ENCODE data around the gene PHLDA1.
"Not testable (repeated sequence)": the region's sequence is repeated elsewhere in the genome, so short reads cannot be mapped to it uniquely, and the experiment has no call there.

The PHLDA1 gene

GRCh38 chr12:76018111-76018510 lies 13.5 kb downstream of the PHLDA1 start:
- no peak for FAIRE-seq

DNA sequence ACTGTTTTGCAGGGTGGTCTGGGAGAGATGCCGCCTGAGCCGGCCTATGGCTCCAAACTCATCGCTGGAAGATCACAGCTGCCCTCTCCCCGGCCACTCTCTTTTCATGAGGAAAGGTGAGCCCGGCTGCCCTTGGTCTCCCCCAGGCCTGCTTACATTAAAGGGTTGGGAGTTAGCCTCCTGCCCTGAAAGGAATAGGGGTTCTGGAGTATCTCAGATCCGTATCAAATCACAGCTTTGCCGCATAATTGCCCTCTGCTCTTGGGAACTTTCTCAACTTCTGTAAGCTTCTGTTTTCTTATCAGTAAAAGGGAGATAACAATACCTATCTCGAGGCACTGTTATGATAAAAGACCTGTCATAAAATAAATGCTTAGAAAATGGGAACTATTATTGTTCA lies 17.6 kb downstream of the PHLDA1 start:
- no peak for FAIRE-seq

GRCh38 chr12:76013603-76014002 lies 18.0 kb downstream of the PHLDA1 start:
- no peak for FAIRE-seq

- no peak for FAIRE-seq
Measured at GRCh38 chr12:76012644-76013043, 18.9 kb downstream of the PHLDA1 start.

DNA sequence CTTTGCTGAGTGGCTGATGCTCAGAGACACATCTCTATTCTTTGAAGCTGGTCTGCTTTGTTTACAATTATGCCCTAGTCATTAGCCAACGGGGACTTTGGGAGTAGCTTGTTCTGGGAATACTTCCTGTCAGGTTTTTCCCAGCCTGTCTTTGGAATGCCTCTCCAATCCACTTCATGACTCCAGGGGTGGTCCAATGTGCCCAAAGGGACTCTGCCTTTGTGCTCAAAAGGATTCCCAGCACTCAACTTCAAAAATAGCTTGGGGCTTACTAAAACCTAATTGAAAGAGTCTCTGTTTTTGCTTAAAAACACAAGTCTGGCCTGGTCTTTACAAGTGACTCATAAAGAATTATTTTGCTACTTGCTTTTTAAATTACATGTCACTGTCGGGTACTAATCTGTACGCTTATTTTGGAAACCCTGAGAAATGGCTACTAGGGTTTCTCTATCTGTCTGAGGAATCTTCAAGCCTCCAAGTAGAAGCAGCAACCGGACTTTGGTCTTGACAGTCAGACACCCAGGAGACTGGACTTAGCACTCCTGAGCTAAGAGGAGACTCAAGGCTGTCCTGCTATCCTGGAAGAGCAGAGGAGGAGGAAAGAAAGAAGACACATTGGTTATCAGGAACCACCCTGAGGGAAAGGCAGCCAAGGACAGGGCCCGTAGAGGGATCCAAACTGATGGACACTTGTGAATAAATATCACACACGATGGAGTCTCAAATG lies 20.7 kb downstream of the PHLDA1 start:
- FAIRE-seq: no peak

DNA sequence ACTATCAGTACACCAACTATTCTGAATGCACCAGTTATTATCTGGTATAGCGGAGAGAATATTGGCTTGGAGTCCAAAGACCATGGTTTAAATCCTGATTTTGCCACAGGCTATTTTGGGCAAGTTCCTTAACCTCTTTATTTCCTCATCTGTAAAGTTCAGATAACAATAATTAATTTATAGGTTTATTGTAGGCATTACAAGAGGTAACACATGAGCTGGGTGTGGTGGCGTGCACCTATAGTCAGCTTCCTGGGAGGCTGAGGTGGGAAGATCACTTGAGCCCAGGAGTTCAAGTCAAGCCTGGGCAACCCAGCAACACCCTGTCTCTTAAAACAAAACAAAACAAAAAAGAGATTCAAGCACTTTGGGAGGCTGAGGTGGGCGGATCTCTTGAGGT lies 23.1 kb downstream of the PHLDA1 start:
- no peak for FAIRE-seq

GRCh38 chr12:76007640-76008039 lies 23.9 kb downstream of the PHLDA1 start:
- FAIRE-seq: no peak

- FAIRE-seq: no peak
Measured at GRCh38 chr12:76006028-76006925, 25.3 kb downstream of the PHLDA1 start.

DNA sequence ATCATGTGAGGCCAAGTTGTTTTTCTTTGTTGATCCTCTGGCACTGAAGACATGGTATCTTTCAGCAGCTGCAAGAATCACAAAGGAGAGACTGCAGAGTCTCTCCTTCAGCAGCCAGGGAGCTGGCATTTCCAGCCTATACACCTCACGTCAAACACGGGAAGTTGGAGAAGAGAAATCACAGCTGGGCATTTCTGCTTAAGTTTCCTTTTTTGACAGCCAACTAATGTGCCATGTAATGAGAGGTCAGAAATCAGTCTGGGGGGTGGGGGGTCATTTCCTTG lies 28.3 kb downstream of the PHLDA1 start:
- no peak for FAIRE-seq

- no peak for FAIRE-seq
Measured at GRCh38 chr12:76002598-76003354, 28.8 kb downstream of the PHLDA1 start.

DNA sequence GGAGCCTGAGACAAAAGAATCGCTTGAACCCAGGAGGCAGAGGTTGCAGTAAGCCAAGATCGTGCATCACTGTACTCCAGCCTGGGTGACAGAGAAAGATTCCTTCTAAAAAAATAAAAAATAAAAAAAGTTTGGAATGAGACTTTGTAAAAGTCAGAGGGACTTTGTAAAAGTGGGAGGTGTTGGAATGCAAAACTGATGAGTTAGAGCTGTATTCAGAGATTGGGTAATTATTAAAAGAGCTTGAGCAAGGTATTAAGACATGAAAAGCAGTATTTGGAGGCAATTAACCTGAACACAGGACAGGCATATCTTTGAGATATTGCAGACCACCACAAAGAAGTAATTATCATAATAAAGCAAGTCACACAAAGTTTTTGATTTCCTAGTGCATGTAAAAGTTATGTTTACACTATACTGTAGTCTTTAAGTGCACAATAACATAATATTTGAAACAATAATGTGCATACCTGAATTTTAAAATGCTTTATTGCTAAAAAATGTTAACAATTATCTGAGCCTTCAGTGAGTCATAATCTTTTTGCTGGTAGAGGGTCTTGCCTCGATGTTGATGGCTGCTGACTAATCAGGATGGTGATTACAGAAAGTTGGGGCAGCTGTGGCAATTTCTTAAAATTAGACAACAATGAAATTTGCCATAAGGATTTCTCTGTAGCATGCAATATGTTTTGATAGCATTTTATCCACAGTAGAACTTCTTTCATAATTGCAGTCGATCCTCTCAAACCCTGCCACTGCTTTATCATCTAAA lies 33.1 kb downstream of the PHLDA1 start:
- no peak for FAIRE-seq

DNA sequence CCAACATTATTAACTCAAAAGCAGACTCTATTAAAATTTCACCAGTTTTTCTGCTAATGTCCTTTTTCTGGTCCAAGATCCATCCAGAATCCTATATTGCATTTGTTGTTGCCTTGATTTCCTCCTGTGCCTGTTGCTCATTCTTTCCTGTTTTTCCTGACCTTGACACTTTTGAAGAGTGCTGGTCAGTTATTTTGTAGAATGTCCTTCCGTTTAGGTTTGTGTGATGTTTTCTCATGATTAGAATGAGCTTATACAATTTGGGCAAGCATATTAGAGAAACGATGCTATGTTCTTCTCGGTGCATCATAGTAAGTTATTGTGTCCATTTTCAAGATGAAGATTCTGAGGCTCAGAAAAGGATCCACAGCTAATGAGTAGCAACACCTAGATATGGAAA lies 33.9 kb downstream of the PHLDA1 start:
- no peak for FAIRE-seq

DNA sequence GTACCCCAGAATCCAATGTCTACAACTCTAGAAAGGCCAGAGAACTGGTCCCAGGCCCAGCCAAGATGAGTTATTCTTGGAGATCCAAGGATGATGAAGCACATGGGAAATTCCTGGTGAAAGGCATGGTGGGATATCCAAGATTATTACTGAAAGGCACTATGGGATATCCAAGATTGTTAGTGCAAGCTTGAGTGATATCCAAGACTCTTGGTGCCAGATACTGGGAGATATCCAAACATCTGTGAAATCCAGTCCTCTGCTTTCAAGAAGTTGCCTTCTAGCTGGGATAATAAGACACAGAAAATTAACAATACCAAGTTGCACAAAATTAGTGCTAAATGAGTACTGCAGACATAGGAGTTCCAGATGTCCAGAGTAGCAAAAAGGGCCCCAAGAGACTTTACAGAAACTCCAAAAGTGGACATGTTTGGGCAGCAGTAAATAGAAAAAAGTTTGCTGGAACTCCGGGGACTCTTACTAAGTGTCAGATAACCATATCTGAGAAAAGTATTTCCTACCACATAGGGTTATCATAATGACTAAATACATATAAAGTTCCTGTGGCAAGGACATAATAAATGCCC lies 34.6 kb downstream of the PHLDA1 start:
- no peak for FAIRE-seq

DNA sequence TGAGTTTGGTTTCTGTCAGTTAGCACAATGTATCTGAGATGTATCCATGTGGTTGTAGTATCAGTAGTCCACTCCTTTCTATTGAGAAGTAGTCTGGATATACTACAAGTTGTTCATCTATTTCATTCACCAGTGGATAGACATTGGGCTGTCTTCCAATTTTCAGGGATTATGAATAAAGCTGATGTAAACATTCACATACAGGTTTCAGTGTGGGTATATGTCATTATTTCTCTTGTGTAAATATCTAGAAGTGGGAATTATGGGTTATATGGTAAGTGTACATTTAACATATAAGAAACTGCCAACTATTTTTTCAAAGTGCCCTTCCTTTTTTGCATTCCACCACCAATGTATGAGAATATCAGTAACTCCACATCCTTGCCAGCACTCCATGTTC lies 35.9 kb downstream of the PHLDA1 start:
- no peak for FAIRE-seq

GRCh38 chr12:75994069-75994740 lies 37.4 kb downstream of the PHLDA1 start:
- no peak for FAIRE-seq

- no peak for FAIRE-seq
Measured at GRCh38 chr12:75991753-75992152, 39.8 kb downstream of the PHLDA1 start.

DNA sequence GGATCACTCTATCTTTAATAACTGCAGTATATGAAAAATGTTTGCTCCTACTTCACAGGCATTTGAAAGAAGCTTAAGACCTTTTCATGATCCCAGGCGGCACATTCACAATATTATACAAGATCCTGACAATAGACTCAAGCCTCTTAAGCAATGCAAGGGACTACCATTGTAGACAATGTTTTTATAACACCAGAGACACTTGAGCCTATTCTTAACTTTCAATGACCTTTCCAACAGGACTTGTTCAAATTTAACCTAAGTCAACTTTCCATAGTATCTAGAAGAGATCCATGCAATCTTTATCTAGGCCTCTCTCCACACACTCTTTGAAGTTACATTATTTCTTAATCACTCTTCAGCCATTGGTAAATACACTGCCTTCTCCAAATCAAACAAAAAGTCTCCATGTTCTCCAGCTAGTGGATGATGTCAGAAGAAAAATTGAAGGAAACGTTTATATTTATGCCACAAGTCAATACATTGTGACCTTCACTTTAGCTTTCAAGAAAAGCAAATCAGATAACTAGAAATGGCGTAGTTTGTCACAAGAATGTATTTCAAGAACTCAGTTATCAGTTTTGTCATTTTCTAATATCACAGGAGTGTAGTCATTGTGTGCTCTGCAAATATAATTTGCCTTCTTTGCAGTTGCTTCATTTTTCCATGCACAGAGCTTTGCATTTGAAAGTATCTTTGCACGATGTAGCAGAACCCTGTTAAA lies 41.2 kb downstream of the PHLDA1 start:
- peak; percentile 36 for FAIRE-seq

DNA sequence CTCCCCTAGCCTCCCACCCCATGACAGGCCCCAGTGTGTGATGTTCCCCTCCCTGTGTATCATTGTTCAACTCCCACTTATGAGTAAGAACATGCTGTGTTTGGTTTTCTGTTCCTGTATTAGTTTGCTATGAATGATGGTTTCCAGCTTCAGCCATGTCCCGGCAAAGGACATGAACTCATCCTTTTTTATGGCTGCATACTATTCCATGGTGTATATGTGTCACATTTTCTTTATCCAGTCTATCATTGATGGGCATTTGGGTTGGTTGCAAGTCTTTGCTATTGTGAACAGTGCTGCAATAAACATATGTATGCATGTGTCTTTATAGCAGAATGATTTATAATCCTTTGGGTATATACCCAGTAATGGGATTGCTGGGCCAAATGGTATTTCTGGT lies 43.9 kb downstream of the PHLDA1 start:
- FAIRE-seq: not testable (repeated sequence)

DNA sequence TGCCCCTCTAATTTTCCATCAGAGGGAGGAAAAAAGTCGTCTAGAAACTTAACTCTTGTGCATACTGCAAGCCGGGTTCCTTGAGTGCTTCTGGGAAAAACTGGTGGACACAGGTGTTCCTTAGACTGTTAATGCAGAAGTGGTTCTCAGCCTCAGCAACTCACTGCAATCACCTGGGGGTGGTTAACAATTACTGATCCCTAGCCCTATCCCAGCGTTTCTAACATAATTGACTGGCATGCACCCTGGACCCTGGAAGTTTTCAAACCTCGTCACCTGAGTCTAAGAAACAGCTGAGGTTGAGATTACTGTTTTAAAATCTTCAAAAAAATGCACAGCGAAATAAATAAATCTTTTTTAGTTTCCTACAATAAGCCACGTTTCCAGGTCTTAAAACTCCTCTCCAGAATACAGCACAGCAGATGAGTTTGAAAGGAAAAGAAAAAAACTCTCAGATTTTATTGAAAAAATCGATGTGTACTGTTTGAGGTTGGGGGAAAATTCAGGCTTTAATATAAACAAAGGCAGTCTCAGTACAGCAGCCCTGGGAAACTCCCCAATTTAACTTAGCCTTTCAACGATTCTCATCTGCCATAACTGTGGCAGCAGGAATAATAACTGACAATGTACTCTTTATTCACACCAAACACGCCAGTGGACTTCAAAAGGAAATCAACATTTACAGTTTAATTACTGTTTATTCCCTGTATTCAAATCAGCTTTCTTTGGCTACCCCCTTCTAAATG lies 45.4 kb downstream of the PHLDA1 start:
- no peak for FAIRE-seq

DNA sequence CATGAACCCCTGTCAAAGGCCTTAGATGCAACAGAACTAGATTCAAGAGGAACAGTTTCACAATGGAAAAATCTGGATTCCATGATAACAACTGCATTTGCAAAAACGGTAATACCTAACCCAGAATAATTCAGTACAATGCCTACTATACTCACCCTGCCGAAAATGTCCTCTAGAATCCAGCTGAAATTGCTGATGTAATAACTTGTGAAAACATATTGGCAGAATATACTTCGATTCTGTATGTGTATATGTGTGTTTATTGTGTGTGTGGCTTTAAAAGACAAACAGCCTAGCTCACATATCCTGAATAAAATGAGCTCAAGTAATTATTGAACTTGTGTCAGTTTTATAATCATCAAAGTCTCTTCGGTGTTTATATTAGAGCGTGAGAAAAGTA lies 46.0 kb downstream of the PHLDA1 start:
- FAIRE-seq: no peak

Measured in islet of Langerhans (tissue), 1 donor.